ENCODE results near the gene ARSG. TPM values are rescaled to one million over a fixed set of nuclear protein-coding genes. Genes with fewer than 3 reads are reported as not detected.

Gene ARSG
- total RNA-seq, 2 experiments from 2014 or later, result 9.0 to 10.5 TPM

DNA sequence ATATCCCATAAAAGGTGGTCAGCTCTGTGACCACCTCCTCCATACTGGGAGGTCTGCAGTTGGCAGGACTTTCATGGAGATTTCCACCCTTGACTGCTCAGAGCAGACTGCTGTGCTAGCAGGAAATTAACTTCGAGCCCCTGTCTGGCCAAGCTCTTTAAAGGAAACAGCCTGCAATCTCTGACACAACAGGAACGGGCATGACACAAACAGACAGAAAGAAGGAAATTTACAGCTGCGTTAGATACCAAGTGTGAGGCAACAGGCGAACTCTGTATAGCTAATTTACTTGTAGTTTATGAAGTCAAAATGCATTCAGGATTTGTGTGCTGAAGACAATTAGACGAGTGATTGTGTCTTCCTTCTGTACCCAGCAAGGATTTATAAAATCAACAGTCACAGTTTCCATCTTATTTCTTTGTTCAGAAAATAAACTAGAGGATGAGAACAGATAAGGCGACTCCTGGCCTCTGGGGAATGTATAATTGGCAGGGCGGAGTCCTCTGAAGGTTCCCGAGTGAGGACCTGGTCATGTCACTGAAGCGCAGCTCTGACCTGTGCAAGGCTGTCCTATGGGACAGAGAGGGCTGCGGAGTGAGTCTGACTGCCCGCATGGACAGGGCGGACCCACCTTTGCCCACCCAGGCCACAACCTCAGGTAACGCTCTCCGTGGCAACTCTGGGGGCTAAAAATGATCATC lies 149.9 kb downstream of the ARSG start:
- CTCF ChIA-PET, result interaction anchor here (0.9 to 7.2 kb wide), 4 partner anchors 9 to 176 kb away, joined by 3 to 43 read pairs (median 3); no protein-coding TSS in a partner anchor
- intact Hi-C loops (cut with micrococcal nuclease), result no loop called here
- DNase-seq, result no peak
- Mint-ChIP-seq H3K27me3 (ENCODE audit: low read depth) (no peaks in the 10 kb centered on the region), H3K27ac (no peak overlapping the region), H3K4me1 (ENCODE audit: low read depth) (peaks cover 32% of the 10 kb centered on the region), H3K9me3 (no peaks in the 10 kb centered on the region), H3K4me3 (no peak overlapping the region), H3K36me3 (ENCODE audit: low read depth) (no peaks in the 10 kb centered on the region)

DNA sequence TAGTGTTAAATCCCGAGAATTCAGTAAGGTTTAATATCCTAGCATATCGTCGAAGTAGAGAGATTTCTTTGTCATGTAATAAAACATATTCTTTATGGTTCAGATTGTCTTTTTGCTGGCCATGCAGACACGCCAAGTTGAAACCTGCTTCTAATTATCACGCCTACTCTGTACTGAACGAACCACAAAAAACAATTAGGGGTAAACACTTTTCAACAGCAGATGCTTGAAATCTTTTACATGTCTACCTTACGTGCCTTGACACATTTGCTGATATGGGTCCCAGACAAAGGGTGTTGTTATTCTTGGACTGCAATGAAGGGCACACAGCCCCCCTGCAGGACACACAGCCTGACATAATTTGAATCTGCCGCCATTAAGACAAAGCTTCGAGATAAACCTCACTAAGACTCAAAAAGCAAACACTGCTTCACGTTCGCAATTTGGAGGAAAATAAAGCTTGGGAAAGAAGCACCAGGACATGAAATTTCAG lies 152.7 kb downstream of the ARSG start:
- DNase-seq, result no peak
- H3K27me3 Mint-ChIP-seq (ENCODE audit: low read depth), result no peaks in the 10 kb centered on the region
- H3K4me1 Mint-ChIP-seq (ENCODE audit: low read depth), result peaks cover 12% of the 10 kb centered on the region
- no peaks in the 10 kb centered on the region for H3K9me3 Mint-ChIP-seq
- intact Hi-C loops (cut with micrococcal nuclease), result no loop called here
- H3K27ac Mint-ChIP-seq, result no peak overlapping the region
- no peaks in the 10 kb centered on the region for H3K36me3 Mint-ChIP-seq (ENCODE audit: low read depth)
- CTCF ChIA-PET, result interaction anchor here (1.1 to 1.2 kb wide), 2 partner anchors 12 to 18 kb away, joined by 3 to 4 read pairs; no protein-coding TSS in a partner anchor
- no peak overlapping the region for H3K4me3 Mint-ChIP-seq

DNA sequence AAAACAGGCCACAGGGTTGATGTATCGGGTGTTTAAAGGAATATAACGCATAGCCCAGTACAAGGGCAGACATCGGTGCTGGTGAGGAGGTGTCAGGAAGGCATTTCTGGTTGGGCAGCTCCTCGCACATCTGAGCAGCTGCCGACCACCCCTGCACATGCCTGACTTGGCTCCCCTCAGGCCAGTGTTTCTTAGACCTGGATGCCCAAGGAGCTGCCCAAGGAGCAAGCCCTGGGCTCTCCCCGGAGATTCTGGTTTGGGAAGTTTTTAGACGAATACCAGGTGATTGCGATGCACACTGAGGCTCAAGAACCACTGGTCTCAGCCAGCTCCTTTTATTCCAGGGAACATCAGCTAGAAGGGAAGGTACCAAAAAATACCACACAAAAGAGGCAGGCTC lies 154.4 kb downstream of the ARSG start:
- Mint-ChIP-seq H3K27me3 (ENCODE audit: low read depth) (no peaks in the 10 kb centered on the region), H3K9me3 (no peaks in the 10 kb centered on the region), H3K36me3 (ENCODE audit: low read depth) (peaks cover 3% of the 10 kb centered on the region), H3K27ac (no peak overlapping the region), H3K4me3 (no peak overlapping the region), H3K4me1 (ENCODE audit: low read depth) (peaks cover 7% of the 10 kb centered on the region)
- intact Hi-C loops (cut with micrococcal nuclease), result no loop called here
- CTCF ChIA-PET, result interaction anchor here (0.8 to 1.6 kb wide), 4 partner anchors 10 to 181 kb away, joined by 3 to 7 read pairs (median 3); no protein-coding TSS in a partner anchor
- no peak for DNase-seq

DNA sequence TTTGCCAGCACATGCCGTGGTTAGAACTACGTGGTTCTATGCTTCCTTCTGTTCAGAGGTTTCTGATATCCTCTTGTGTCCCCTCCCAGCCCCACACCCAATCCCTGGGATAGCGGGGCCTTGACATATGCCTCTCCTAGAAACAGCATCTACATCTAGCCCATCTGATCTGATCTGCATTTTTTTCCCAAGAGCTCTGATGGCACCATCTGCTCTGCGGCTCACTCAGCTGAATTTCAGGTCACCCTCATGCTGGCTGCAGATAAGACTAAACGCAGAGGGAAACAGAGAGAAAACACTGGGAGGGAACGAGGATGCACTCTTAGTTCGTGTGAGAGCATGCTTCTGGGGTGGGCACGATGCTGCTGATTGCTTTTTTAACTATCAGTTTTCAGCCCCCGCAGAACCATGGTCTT lies 155.3 kb downstream of the ARSG start:
- Mint-ChIP-seq H3K4me3 (no peak overlapping the region), H3K27ac (no peak overlapping the region), H3K9me3 (no peaks in the 10 kb centered on the region), H3K4me1 (ENCODE audit: low read depth) (no peaks in the 10 kb centered on the region), H3K36me3 (ENCODE audit: low read depth) (peaks cover 3% of the 10 kb centered on the region), H3K27me3 (ENCODE audit: low read depth) (no peaks in the 10 kb centered on the region)
- intact Hi-C loops (cut with micrococcal nuclease), result no loop called here
- CTCF ChIA-PET, result interaction anchor here (0.6 to 1.6 kb wide), 5 partner anchors 9 to 119 kb away, joined by 3 to 7 read pairs (median 3); no protein-coding TSS in a partner anchor
- no peak for DNase-seq

DNA sequence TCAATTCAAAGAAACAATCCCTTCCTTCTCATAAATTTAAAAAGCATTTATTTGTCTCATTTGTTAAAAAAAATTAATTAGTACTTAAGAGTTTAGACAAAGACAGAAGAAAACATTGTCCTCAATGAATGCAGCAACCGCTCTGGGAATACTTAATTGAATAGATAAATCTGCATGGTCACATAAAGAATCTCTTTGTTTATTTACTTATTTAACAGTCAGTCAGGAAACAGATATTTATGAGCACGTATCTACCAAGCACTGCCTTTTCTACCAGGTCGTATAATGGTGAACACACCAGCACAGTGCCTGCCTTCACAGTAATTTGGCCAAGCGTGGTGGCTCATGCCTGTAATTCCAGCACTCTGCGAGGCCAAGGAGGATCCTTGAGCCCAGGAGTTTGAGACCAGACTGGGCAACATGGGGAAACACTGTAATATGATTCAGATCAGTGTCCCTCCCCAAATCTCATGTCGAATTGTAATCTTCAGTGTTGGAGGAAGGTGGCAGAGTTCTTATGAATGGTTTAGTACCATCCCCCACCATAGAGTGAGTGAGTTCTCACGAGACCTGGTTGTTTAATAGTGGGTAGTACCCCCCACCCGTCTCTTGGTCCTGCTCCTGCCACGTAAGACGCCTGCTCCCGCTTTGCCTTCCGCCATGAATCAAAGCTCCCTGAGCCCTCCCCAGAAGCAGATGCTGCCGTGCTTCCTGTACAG lies 157.9 kb downstream of the ARSG start:
- intact Hi-C loops (cut with micrococcal nuclease), result no loop called here
- peaks cover 3% of the 10 kb centered on the region for H3K36me3 Mint-ChIP-seq (ENCODE audit: low read depth)

DNA sequence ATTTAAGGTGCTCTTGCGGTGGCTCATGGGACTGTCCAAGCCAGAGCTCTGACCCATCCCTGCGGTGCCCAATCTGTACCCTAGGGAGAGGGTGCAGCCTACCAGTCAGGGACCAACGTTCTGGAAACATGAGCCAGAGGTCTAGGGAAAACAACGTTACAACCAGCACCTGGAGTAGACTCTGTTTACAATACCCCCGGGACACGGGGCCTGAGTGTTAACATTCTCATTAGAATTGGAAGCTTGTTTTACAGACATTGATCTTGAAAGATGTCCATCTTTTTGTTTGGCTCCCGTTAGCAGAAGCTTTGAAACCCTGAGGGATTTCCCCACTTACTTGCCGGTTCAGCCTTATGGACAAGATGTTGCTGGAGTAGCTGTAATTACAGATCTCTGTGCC lies 159.1 kb downstream of the ARSG start:
- Mint-ChIP-seq H3K4me1 (ENCODE audit: low read depth) (no peaks in the 10 kb centered on the region), H3K27me3 (ENCODE audit: low read depth) (no peaks in the 10 kb centered on the region), H3K27ac (no peak overlapping the region), H3K4me3 (no peak overlapping the region), H3K9me3 (no peaks in the 10 kb centered on the region), H3K36me3 (ENCODE audit: low read depth) (peaks cover 3% of the 10 kb centered on the region)
- DNase-seq, result no peak
- intact Hi-C loops (cut with micrococcal nuclease), result no loop called here
- CTCF ChIA-PET, result interaction anchor here (1.2 kb wide), 1 partner anchor 9 kb away, joined by 3 read pairs; no protein-coding TSS in a partner anchor

More for the DNA sequence above, 157.9 kb downstream of the ARSG start:
- H3K27me3 Mint-ChIP-seq (ENCODE audit: low read depth), result no peaks in the 10 kb centered on the region
- no peak for DNase-seq
- no peaks in the 10 kb centered on the region for H3K4me1 Mint-ChIP-seq (ENCODE audit: low read depth)
- CTCF ChIA-PET, result interaction anchor here (1.2 kb wide), 1 partner anchor 8 kb away, joined by 3 read pairs; no protein-coding TSS in a partner anchor
- no peak overlapping the region for H3K27ac Mint-ChIP-seq
- H3K4me3 Mint-ChIP-seq, result no peak overlapping the region
- no peaks in the 10 kb centered on the region for H3K9me3 Mint-ChIP-seq

DNA sequence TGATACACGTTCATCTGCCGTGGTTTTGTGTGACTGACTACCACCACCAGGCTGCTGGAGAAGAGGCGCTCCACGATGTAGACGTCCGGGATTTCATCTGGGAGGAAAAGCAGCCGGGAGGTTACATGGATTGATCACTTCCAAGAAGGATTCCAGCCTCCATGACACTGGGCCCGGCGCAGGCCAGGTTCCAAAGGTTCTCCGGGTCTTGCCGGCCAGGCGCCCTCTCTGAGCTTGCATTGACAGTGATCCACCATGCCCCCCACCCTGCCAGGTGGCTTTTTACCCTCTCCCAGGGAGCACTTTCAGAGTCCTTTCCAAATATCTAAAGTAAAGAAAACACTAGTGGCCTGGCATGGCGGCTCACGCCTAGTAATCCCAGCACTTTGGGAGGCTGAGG lies 159.5 kb downstream of the ARSG start:
- Mint-ChIP-seq H3K36me3 (ENCODE audit: low read depth) (peaks cover 3% of the 10 kb centered on the region), H3K27me3 (ENCODE audit: low read depth) (no peaks in the 10 kb centered on the region), H3K4me1 (ENCODE audit: low read depth) (no peaks in the 10 kb centered on the region), H3K4me3 (no peak overlapping the region), H3K27ac (no peak overlapping the region), H3K9me3 (no peaks in the 10 kb centered on the region)
- CTCF ChIA-PET, result interaction anchor here (1.2 kb wide), 1 partner anchor 10 kb away, joined by 3 read pairs; no protein-coding TSS in a partner anchor
- no peak for DNase-seq
- intact Hi-C loops (cut with micrococcal nuclease), result no loop called here

DNA sequence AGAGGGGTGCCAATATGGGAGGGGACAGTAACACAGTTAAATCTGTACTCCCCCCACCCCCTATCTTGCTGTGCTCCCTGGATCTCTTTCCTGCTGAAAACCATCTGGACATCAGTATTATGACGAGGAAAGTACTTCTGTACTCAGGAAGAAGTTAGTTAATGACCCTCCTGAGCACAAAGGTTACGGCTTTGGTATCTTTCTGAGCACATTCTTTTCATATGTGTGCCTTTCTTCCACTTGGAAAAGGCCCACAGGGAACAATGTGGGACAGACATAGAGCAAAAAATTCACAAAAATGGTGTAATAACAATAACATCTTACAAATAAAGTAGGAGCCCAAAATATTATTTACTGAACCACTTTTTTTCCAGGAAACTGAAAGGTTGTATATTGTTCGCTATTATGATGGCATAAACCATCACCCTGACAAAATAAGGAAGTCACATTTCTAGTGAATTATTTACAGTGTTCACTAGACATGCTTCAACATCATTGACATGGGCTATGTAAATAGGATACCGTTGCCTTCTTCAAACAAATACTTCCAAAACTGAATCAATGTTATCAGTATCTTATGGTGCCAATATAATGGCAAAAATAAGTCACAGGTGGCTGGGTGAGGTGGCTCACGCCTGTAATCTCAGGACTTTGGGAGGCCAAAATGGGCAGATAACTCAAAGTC lies 160.5 kb downstream of the ARSG start:
- intact Hi-C loops (cut with micrococcal nuclease), result no loop called here
- CTCF ChIA-PET, result interaction anchor here (1.0 kb wide), 1 partner anchor 11 kb away, joined by 3 read pairs; no protein-coding TSS in a partner anchor
- Mint-ChIP-seq H3K9me3 (no peaks in the 10 kb centered on the region), H3K27ac (no peak overlapping the region), H3K36me3 (ENCODE audit: low read depth) (peaks cover 3% of the 10 kb centered on the region), H3K27me3 (ENCODE audit: low read depth) (peaks cover 2% of the 10 kb centered on the region), H3K4me3 (no peak overlapping the region), H3K4me1 (ENCODE audit: low read depth) (peaks cover 8% of the 10 kb centered on the region)
- no peak for DNase-seq

DNA sequence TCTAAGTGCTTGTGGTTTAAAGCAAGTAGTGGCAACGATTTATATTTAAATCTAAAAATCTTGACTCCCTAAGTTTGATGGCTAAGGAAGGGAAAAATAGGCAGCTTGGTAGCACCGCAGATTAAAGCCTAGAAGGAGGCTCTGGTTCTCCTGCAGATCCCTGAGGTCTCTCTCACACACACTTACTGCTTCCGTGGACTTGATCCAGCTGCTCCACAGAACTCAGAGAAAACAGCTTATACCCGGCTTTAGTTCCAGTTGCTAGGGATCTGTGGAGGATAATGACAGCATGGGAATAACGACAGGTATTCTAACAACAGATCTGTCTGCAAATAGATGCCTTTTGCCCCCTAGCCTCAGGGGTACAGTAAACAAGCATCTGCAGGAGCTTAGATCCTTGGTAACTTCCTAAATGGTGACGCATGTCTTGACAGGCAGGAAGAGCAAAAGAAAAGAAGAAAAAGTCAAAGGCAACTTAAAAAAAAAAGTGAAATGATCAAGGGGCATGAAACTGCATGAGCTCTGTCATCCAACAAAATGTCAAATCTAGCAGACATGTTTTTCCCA lies 161.5 kb downstream of the ARSG start:
- CTCF ChIA-PET, result interaction anchor here (0.6 to 1.1 kb wide), 3 partner anchors 11 to 393 kb away, joined by 3 to 4 read pairs (median 4); no protein-coding TSS in a partner anchor
- DNase-seq, result no peak
- H3K9me3 Mint-ChIP-seq, result no peaks in the 10 kb centered on the region
- intact Hi-C loops (cut with micrococcal nuclease), result no loop called here
- H3K4me3 Mint-ChIP-seq, result no peak overlapping the region
- peaks cover 2% of the 10 kb centered on the region for H3K27me3 Mint-ChIP-seq (ENCODE audit: low read depth)
- H3K4me1 Mint-ChIP-seq (ENCODE audit: low read depth), result peaks cover 10% of the 10 kb centered on the region
- H3K36me3 Mint-ChIP-seq (ENCODE audit: low read depth), result peaks cover 3% of the 10 kb centered on the region
- H3K27ac Mint-ChIP-seq, result no peak overlapping the region

DNA sequence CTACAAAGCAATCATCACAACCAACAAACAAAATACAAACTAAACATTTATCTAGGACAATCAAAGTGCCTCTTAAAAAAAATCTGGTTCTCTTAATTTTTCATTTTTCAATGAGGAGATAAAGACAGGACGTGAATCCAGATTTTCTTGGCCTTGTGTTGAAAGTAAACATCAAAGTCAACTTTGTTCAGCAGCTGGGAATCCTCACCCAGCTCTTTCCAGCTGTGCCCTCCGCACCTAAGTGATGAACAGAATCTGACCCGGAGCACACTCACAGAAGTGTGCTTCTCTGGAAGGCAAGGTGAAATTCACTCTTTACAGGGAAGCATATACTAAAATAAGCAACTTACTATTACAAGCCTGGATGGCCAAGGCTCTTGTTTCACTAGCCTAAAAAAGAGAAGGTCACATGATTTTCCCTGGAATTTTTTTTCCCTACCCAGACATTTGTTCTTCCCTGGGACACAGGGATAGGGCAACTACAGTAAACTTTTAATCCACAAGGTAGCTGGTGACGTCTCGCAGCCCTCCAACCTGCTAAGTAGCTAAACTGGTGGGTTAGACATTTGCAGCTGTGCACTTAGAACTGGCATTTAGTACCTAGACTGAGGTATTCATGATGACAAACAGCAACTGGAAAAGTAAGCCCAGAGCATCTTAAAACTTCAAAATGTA lies 162.8 kb downstream of the ARSG start:
- H3K36me3 Mint-ChIP-seq (ENCODE audit: low read depth), result peaks cover 3% of the 10 kb centered on the region
- intact Hi-C loops (cut with micrococcal nuclease), result no loop called here
- no peak overlapping the region for H3K27ac Mint-ChIP-seq
- no peaks in the 10 kb centered on the region for H3K9me3 Mint-ChIP-seq
- no peak overlapping the region for H3K4me3 Mint-ChIP-seq
- peaks cover 20% of the 10 kb centered on the region for H3K4me1 Mint-ChIP-seq (ENCODE audit: low read depth)
- no peak for DNase-seq
- H3K27me3 Mint-ChIP-seq (ENCODE audit: low read depth), result peaks cover 2% of the 10 kb centered on the region
- CTCF ChIA-PET, result interaction anchor here (1.3 to 1.6 kb wide), 2 partner anchors 18 to 55 kb away, joined by 3 to 4 read pairs; no protein-coding TSS in a partner anchor

DNA sequence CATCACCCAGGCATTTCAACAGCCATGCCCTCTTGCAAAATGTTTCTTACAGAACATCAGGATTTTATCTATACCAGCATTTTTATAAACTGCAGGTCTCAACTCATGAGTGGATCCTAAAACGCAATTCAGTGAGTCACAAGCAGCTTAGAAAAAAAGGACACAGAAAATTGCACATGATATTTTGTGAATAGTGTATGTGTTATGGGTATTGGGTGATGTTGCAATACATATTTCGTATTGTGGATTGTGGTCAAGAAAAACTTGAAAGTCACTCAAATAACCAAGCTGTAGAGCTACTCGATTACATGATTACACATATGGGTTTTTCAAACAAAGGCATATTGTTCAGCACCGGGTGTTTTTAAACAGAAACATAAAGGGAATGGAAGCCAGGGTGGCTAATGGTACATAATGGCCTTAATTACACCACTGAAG lies 164.6 kb downstream of the ARSG start:
- no peaks in the 10 kb centered on the region for H3K9me3 Mint-ChIP-seq
- DNase-seq, result no peak
- H3K36me3 Mint-ChIP-seq (ENCODE audit: low read depth), result no peaks in the 10 kb centered on the region
- CTCF ChIA-PET, result interaction anchor here (1.2 to 2.3 kb wide), 4 partner anchors 10 to 283 kb away, joined by 3 to 17 read pairs (median 6); no protein-coding TSS in a partner anchor
- H3K4me3 Mint-ChIP-seq, result peak overlapping the region; percentile 86
- H3K27me3 Mint-ChIP-seq (ENCODE audit: low read depth), result peaks cover 2% of the 10 kb centered on the region
- H3K27ac Mint-ChIP-seq, result no peak overlapping the region
- intact Hi-C loops (cut with micrococcal nuclease), result loop anchor here (2.0 kb wide), 1 partner anchor 41 kb away; no protein-coding TSS in a partner anchor
- peaks cover 36% of the 10 kb centered on the region for H3K4me1 Mint-ChIP-seq (ENCODE audit: low read depth)

Measured in activated naive CD4-positive, alpha-beta T cell treated with anti-CD3 and anti-CD28 coated beads for 36 hours (primary cell).